GM18909 (cell line): ENCODE results near the gene MKS1.

ENCODE experiments used
- ATAC-seq: cut with Tn5 transposase; IDR thresholded peaks from one replicate; pipeline ENCODE4 v1.9.1; 2021; ENCODE audit warnings: mild to moderate bottlenecking; ENCODE audit not compliant: unreplicated experiment, poor library complexity

The MKS1 gene

DNA sequence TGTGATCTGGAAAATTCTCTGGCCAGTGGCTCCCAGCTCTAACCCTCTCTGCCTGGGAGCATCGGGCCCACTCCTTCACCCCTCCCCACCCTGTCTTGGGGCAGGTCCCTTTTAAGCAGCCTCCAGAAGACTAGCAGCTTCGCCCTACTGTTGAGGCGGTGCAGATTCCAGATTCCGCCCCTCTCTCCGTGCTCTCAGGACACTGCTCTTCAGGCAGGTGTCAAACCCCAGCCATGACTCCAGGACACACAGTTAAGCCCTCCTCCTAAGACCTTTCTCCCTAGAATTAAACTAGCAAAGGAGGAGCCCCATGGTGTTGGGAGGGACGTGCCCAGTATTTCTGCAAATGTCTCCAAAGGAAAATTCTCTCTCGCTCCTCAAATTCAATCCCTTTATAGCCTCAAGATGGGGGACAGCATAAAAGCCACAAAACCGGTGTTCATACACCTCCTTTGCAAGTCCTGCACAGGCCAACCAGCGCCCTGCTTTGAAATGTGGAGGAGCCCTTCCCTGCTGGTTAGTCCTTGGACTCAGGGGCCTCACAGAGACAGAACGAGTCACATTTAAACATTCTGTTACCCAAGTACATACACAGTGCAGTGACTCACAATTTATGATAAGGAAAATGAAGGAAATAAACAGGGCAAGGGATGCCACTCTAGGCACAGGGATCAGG, 26.5 kb upstream of the MKS1 start:
- no peak for ATAC-seq

DNA sequence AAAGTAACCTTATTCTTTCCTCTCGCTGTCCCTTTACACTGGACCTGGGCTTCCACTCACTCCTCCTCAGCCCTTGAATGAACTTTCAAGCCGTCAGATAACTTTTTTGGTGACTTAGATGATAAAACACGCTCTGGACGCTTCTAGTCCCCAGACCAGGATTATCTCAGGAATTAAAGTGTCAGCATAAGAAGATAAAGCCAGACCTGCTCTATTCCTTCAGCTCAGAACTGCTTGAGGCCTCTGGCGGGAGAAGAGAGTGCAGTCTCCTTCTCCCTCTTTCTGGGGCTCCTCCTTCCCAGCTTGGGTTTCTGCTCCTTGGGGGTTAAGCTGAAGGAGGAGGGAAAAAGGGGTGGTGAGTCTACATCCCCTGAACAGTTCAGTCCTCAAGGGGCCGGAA, 25.9 kb upstream of the MKS1 start:
- ATAC-seq: no peak

DNA sequence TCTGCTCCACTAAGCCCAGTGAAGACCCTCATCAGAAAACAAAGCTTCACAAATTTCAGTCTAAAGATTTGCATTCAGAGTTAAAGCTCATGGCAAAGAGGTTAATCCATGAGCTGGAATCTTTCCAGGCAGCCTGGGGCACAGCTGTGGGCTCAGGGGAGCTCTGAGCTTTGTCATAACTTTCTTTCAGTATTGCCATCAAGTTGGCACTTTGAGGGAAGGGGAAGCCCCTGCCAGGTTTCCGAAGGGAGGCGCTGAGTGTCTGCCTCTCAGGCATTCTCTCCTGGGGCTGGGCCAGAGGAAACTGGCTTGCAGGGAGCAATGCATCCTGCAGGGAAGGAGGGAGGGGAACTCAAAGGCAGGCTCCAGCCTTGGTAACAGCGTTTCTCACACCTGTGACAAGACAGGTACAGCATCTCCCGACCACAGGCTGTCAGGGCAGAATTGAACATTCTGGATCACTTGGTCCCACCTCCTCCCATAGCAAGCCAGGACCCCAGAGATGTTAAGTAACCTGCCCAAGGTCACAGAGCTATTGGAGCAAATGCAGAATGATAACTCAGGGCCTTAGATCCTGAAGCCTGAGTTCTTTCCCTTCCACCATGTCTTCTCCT, 23.2 kb upstream of the MKS1 start:
- ATAC-seq: no peak

DNA sequence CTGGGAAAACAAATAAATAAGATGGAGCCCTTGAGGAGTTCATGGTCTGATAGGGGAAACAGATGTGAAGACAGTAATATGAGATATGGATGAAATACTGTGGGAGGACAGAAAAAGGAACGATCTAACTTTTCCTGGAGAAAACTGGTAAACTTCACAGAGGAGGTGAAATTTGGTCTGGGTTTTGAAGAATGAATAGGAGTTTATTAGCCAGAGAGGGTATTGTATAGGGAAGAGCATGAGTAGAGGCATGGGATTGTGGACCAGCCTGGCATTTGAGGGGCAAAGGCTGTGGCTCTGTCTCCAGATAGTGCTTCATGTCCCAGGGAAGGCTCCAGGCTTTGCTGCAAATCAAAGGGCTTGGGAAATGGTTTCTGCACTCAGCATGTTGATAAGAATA, 20.9 kb upstream of the MKS1 start:
- ATAC-seq: no peak

DNA sequence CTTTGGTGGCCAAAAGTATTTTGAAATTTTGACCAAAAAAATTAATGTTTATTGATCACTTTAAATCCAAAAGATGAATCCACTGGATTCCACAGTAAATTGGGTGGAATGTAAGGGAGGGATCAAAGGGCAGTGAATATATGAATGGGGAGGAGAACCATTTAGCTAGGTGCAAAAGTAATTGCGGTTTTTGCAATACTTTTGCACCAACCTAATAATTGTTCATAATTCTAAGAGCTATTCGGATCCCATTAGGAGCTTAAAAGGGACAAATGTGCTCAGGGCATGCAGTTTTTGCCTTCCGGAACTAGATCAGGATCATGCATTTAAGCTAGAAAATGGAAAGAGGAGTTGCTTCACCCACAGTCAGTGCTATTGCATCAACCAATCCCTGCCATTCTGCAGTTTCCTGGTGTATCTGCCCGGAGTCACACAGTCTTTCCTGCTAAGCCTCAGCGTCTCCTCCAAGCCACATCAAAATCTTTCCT, 19.1 kb upstream of the MKS1 start, which contains the start of gene LPO:
Gene LPO, plus strand, starts transcription at position 438 of the 488 bp plus-strand sequence. CDS start 4,396 bp downstream, outside the sequence.
- no peak for ATAC-seq

DNA sequence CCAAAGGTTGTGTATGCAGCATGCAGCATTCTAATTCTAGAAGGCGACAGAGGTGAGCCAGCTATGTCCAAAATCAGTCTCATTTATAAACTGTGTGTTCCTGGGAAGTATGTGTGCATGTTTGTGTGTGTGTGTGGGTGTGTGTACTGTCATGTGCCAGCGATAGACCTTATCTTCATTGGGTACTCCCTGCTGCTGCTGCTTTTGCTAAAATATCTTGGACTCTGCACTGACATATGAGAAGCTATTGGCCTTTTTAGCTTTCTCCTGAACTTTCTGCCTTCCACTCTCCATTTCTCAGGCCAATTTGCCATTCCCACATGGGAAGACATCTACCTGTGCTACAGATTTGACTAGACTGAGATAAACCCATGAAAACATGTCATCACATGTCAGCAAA, 17.3 kb upstream of the MKS1 start:
- ATAC-seq: no peak

DNA sequence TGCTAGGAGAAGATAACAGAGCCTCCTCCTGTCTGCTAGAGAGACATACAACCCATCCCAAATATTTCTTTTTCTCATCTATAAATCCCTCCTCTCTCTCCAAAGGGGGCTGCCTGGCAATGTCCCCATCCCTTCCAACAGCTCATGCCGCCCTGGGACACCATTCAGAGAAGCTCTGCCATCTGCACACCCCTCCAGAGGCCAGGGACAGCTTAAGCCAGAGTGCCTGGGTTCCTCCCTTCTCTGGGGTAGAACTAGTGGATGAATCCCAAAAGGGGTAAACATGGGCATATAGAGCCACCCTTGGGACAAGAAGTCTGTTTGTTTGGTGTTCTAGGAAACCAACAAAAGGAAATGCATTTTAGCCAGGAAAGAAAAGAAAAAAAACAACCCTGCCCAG, 16.8 kb upstream of the MKS1 start:
- ATAC-seq: no peak

DNA sequence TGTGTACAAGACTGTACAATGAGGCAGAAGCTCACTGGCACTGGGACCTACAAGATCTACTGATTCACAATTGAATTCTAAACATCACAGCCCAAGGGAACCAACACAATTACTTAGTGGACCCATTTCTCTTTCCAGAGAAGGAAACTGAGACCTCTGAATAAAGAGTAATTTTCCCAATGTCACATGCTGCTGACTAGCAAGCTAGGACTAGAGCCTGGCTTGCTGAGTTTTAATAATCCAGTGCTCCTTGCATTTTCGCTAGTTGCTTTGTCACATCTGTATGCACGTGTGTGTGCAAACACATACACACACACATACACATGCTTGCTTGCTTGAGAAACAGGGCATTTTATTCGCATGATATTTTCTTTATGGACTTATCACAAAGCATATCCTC, 15.5 kb upstream of the MKS1 start:
- no peak for ATAC-seq

DNA sequence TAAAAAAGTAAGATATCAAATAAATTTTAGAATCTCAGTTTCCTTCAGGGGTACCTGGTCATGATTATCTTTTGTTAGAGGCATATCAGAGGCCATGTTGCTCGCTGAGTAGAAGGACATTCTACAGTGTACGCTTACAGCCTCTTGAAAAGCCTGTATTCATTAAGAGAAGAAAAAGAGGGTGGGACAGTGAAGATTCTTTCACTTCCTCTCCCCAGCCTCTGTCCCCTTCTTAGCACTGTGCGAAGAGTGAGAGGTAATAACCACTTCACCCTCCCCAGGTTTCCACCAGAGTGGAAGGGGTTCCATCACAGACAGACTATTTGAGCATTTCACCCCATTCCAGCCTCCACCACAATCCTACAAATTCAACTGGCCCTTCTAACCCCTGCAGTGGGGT, 14.5 kb upstream of the MKS1 start:
- ATAC-seq: peak; percentile 63

DNA sequence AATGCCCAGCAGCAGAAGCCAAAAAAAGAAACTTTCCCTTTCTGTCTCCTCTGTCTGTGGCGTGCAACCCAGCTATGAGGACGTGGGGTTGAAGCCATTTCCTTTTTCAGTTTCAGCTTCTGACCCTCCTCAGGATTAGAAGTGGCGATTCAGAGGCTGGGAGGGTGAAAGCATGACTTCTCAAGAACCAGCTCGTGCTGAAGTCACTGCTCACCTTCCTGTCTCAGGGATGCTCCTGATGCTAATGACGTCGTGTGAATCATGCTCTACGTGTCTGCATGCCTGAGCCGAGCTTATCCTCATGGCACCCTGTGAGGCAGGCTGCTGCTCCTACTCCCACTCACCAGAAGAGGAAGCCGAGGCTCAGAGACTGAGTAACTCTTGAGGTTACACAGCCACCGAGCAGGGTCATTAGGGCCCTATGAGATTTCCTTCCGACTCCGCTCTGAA, 13.7 kb upstream of the MKS1 start:
- peak; percentile 80 for ATAC-seq

DNA sequence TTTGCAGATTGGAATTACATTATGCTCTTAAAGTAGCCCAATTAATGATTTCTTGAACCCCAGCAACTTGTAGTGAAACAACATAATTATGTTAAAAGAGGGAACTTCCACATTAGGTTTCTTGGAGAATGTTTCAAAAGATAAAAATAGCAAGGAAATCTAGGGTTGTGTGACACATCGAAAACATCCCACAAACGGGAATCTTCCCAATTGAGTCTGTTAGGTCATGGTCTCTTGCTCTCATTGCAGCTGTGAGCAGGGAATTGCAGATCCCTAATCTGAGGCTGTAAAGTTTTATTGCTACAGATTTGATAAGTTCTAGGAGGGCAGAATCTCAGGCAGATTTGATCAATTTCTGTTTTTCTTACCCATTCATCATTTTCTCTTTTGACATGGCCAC, 12.6 kb upstream of the MKS1 start:
- no peak for ATAC-seq

DNA sequence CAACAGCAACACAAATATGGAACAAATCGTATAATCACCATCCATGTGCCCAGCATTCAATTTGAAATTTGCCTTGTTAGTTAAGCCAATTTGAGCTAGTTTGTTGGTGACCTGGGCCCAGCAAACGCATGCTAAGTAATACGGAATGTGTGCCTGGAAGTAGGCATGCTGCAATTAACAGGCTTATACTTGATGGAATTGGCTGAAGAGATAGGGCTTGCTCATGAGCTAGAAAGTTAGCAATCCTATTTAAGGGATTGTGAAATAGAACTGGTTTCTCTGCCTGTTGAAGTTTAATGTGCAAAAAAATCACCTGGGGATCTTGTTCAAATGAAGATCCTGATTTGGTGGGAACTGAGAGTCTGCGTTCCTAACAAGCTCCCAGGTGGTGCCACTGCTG, 10.8 kb upstream of the MKS1 start:
- no peak for ATAC-seq

DNA sequence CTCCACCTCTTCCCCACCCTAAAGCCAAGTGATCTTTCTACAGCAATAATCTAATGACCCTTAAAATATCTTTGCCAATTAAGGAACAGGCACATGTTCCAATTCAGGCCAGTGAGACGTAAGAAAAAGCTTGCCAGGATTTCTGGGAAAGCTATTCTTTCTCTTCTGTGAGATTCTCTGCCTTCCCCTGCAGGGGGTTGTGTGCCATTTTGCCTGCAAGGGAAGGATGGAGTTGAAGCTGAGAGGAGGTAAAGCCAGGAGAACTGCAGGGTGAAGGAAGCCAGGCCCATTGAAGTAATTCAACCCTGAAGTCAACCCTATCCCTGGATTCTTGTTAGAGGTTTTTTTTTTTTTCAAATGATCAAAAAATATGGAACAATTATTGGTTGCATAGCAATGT, 10.3 kb upstream of the MKS1 start:
- no peak for ATAC-seq

DNA sequence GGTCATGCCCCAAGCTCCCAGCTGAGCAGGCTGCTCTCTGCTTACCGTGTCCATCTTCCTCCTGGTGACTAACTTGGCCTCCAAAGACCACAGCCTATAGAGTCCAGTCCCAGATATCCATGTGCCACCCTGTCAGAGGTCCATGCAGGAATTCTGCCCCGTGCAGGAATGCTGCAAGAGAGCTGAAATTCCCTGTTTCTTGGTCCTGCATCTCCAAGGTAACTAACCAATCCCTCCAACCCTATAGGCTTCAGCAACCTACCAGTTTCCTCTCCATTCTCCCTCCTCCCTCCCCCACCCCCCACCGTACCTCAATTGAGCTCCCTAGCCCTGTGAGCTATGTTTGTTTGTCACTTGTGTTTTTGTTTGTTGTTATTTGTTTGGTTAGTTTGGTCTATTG, 9.6 kb upstream of the MKS1 start:
- ATAC-seq: no peak

DNA sequence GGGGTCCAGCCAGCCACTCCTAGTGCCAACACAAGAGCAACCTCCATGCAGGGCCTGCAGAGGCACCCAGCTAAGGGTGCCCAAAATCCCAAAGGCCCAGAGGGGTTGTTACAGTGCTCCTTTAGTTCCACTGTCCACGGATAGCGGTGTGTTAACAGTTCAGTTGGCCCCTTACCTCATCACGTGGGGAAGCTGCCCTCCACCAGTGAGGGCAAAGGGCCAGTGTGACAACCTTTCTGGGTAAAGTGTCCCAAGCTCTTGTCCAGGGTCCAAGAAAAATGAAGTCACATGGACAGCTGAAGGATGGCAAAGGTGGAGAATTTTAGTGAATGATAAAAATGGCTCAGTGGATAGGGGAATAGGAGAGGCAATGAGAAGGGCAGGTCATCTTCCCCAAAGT, 8.7 kb upstream of the MKS1 start:
- no peak for ATAC-seq

DNA sequence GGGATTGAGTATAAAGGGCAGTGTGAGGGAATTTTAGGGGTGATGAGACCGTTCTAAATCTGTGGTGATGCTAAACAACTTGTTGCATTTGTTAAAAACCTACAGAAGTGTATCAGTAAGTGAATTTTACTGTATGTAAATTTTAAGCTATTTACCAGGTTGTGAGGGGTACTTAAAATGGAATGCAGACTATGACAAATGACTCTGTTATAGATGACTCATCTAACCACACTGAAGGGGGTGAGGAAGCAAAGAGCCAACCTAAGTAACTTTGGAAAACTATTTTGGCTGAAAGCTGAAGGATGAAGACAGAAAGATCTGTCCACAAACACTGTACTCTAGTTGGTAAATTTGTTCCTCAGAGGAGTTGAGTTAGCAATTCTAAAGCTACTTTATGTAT, 5.3 kb upstream of the MKS1 start:
- ATAC-seq: no peak

DNA sequence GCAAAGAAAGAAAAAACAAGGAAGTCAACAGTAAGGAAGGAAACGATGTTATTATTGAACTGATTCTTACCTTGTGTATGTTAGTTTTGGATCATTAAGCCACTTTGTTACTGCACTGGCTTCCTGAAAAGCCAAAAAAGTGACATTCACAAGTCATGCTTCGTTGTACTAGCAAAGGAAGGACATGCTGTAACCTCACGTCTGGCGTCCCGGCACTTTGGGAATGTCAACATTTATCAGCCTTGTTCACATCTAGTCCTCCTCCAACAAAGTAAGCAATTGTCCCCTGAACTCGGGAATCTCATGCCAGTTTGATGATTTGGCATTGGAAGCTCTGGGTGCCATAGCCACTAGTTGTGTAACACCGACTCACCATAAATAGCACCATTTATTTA, 731 bp upstream of the MKS1 start:
- ATAC-seq: no peak

DNA sequence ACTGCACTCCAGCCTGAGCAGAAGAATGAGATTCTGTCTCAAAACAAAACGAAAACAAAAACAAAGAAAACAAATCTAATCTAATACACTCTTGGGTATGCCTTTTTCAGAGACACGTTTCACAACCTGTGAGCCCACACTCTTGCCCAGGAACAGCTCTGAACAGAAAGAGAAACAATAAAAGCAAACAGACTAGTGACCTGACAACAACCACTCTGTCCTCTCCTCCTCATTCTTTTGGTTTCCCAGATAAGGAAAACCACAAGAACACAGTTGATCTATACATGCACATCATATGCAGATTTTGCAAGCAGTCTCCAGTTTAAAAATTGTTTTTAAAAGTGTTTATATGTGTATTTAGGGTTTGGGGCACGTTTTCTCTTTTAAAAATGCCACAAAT, 1.3 kb downstream of the MKS1 start:
- ATAC-seq: no peak

DNA sequence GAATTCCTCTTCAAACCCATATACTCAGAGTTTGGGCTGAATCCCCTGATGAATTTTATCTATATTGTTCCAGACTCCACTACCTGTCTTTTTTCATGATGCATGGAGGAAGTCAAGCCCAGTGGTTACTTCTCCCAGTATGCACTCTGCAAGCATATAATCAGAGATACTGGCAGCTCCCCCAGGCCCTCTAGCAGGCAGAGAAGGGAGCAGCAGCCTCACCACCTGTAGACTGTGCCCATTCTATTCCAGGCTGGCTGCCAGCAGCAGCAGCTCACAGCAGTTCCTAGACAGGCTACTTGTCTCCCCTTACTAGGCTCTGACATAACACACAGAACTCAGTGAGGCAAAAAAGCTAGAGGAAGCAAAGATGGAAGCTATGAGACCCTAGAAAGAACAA, 3.4 kb downstream of the MKS1 start:
- no peak for ATAC-seq

DNA sequence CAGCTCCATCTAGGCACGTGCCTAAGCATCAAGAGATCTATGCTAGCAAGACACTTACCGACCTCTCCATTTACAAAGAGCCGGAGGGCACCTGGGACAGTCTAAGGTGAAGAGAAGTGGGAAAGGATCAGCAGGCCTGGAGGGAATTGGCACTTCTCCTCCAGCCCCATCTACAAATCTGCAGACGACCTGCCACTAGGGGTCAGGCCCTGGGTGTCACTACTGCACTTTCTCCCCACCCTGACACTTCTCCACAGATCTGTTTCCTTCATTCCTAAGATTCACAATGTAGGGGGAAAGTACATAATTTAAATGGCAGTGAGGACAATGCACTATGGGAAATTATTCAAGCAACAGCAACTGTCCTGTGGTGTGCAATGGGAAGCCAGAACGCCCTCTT, 8.1 kb downstream of the MKS1 start:
- ATAC-seq: no peak

DNA sequence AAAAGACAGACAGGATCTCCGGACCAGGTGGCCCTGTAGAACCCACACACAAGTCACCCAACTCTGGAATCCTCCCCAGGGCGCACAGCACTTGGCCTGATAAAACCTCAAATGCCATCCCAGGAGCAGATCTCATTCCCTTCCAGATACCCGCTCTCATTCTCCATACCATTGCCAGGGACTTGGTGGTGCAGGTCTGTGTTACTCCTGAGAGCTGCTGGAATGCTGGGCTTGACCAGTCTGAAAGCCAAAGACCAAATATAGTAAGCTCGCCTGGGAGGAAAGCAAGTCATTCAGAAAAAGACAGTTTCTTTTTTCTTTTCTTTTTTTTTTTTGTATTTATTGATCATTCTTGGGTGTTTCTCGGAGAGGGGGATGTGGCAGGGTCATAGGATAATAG, 10.7 kb downstream of the MKS1 start:
- ATAC-seq: no peak

DNA sequence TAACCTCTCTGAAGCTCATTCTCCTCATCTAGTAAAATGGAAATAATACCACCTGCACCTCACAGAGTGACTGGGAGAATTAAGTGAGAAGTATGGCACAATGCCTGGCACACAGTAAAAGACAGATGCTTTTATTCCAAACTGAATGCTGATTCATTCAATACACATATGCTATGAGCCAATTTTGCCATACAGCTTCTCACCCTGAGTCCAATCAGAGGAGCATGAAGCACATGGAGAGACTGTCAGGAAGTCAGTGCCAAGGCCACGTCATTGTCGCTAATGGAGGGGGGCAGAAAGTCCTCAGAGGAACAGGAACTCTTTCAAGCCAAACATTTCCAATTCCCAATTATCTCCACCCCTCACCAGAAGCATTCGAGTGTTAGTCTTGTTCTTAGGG, 11.6 kb downstream of the MKS1 start:
- ATAC-seq: no peak
